Trophoblast cell (in vitro differentiated cells and primary cell): ENCODE data around the gene ANKRD52.
A peak's percentile ranks its signal among the peaks of the same experiment; 100 is the strongest.

Source experiments
- DNase-seq, 2 donors: peaks; one replicate each; pipeline ENCODE4 v3.0.0-alpha.2; 2016
- H2AFZ ChIP-seq: 2 replicates; pipeline ENCODE4 v1.6.1; 2013; ENCODE audit warnings: low read length, moderate library complexity, mild to moderate bottlenecking; ENCODE audit not compliant: insufficient read depth, poor library complexity
- H2AK5ac ChIP-seq: 2 replicates; pipeline ENCODE4 v1.6.1; 2013; ENCODE audit warnings: mild to moderate bottlenecking, low read length
- H2BK120ac ChIP-seq: 2 replicates; pipeline ENCODE4 v1.6.1; 2013; ENCODE audit warnings: low read length, mild to moderate bottlenecking, moderate library complexity; ENCODE audit not compliant: insufficient read depth, poor library complexity
- H2BK12ac ChIP-seq: 2 replicates; pipeline ENCODE4 v1.6.1; 2013; ENCODE audit warnings: mild to moderate bottlenecking, low read length, moderate library complexity
- H2BK5ac ChIP-seq: 2 replicates; pipeline ENCODE4 v1.6.1; 2013; ENCODE audit warnings: low read length, low read depth, moderate library complexity, mild to moderate bottlenecking; ENCODE audit not compliant: poor library complexity
- H3K14ac ChIP-seq: 2 replicates; pipeline ENCODE4 v1.6.1; 2013; ENCODE audit warnings: mild to moderate bottlenecking, low read length
- H3K18ac ChIP-seq: 2 replicates; pipeline ENCODE4 v1.6.1; 2013; ENCODE audit warnings: mild to moderate bottlenecking, low read length
- H3K23ac ChIP-seq: 2 replicates; pipeline ENCODE4 v1.6.1; 2013; ENCODE audit warnings: low read length
- H3K27ac ChIP-seq: 2 replicates; pipeline ENCODE4 v1.5.1; 2013; ENCODE audit warnings: low read depth, mild to moderate bottlenecking, inconsistent platforms, low read length, moderate library complexity
- H3K27me3 ChIP-seq: 2 replicates; pipeline ENCODE4 v1.6.1; 2013; ENCODE audit warnings: inconsistent platforms, mild to moderate bottlenecking, low read length, moderate library complexity; ENCODE audit not compliant: insufficient read depth
- H3K36me3 ChIP-seq, 2 experiments: 1 replicate in 1 of 2; 2 replicates in 1 of 2; pipeline ENCODE4 v1.6.1; 2013; ENCODE audit warnings: low read length in 2 of 2, mild to moderate bottlenecking in 2 of 2, moderate library complexity in 1 of 2; ENCODE audit not compliant: insufficient read depth in 2 of 2, control insufficient read depth in 1 of 2
- H3K4ac ChIP-seq: 2 replicates; pipeline ENCODE4 v1.6.1; 2013; ENCODE audit warnings: low read depth, mild to moderate bottlenecking, low read length, moderate library complexity
- H3K4me1 ChIP-seq, 2 experiments: 1 replicate in 1 of 2; 2 replicates in 1 of 2; pipeline ENCODE4 v1.6.1; 2013; ENCODE audit warnings: low read length in 2 of 2, mild to moderate bottlenecking in 2 of 2, moderate library complexity in 1 of 2; ENCODE audit not compliant: insufficient read depth in 2 of 2, control insufficient read depth in 1 of 2
- H3K4me2 ChIP-seq: 2 replicates; pipeline ENCODE4 v1.6.1; 2013; ENCODE audit warnings: inconsistent platforms, mild to moderate bottlenecking, low read length, moderate library complexity
- H3K4me3 ChIP-seq: 2 replicates; pipeline ENCODE4 v1.5.1; 2013; ENCODE audit warnings: mild to moderate bottlenecking, low read depth, low read length, inconsistent platforms
- H3K79me1 ChIP-seq: one replicate; pipeline ENCODE4 v1.6.1; 2013; ENCODE audit warnings: low read length
- H3K79me2 ChIP-seq: 2 replicates; pipeline ENCODE4 v1.6.1; 2013; ENCODE audit warnings: low read length, mild to moderate bottlenecking; ENCODE audit not compliant: control insufficient read depth, insufficient read depth, poor library complexity
- H3K9ac ChIP-seq: 2 replicates; pipeline ENCODE4 v1.6.1; 2013; ENCODE audit warnings: mild to moderate bottlenecking, low read length
- H3K9me3 ChIP-seq: 2 replicates; pipeline ENCODE4 v1.6.1; 2013; ENCODE audit warnings: low read depth, mild to moderate bottlenecking, control low read depth, inconsistent platforms, low read length; ENCODE audit not compliant: insufficient read depth
- H4K12ac ChIP-seq: 2 replicates; pipeline ENCODE4 v1.6.1; 2013; ENCODE audit warnings: low read depth, mild to moderate bottlenecking, low read length, moderate library complexity
- H4K8ac ChIP-seq: 2 replicates; pipeline ENCODE4 v1.6.1; 2013; ENCODE audit warnings: low read depth, mild to moderate bottlenecking, low read length, moderate library complexity
- H4K91ac ChIP-seq: one replicate; pipeline ENCODE4 v1.6.1; 2013; ENCODE audit warnings: low read depth, mild to moderate bottlenecking, low read length, moderate library complexity
- WGBS: extraction: QIAGEN DNeasy Blood & Tissue Kit; methylation state at CpG from one replicate; pipeline ENCODE4 v1.1.7; 2013; ENCODE audit warnings: missing lambda C conversion rate; ENCODE audit not compliant: insufficient read length, insufficient coverage; ENCODE audit errors: extremely low coverage; 5-methylcytosine and 5-hydroxymethylcytosine counted together

ANKRD52 gene

DNA sequence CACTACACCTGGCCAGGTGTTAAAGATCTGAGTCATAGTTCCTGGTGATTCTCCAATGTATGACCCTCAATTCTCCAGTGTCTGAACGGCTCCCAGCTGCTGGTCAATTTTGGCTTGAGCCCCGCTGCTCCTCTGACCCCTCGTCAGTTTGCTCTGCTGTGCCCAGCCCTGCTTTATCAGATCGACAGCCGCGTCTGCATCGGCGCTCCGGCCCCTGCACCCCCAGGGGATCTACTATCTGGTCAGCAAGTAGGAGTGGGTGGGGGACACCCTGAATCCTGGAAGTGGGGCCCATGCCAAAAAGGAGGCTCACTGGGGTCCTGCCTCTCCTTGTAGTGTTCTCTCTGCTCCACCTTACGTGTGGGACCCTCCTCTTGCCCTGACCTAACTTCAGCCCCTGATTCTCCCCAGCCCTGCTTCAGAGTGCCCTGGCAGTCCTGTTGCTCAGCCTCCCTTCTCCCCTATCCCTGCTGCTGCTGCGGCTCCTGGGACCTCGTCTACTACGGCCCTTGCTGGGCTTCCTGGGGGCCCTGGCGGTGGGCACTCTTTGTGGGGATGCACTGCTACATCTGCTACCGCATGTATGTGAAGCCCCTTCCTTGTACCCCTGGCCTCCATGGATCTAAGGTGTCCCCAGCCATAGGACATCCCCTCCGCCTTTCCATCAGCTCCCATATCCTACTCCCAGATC, 23.3 kb downstream of the ANKRD52 start:
- no peak overlapping the region for H3K9ac ChIP-seq
- H3K18ac ChIP-seq: no peak overlapping the region
- H2BK5ac ChIP-seq: no peak overlapping the region
- H2AK5ac ChIP-seq: no peak overlapping the region
- H3K23ac ChIP-seq: no peak overlapping the region
- DNase-seq: peak; percentile 3 to 8
- no peak overlapping the region for H3K27ac ChIP-seq
- peaks cover 32% of the 10 kb centered on the region in 2 experiments for H3K36me3 ChIP-seq
- H3K4me1 ChIP-seq: no peaks in the 10 kb centered on the region
- no peak overlapping the region for H4K8ac ChIP-seq
- no peak overlapping the region for H3K4ac ChIP-seq
- H2AFZ ChIP-seq: no peak overlapping the region
- no peaks in the 10 kb centered on the region for H3K27me3 ChIP-seq
- H3K14ac ChIP-seq: no peak overlapping the region
- no peak overlapping the region for H4K12ac ChIP-seq
- H3K79me1 ChIP-seq: no peaks in the 10 kb centered on the region
- H3K4me3 ChIP-seq: no peak overlapping the region
- H3K9me3 ChIP-seq: no peaks in the 10 kb centered on the region
- no peaks in the 10 kb centered on the region for H3K79me2 ChIP-seq
- no peak overlapping the region for H2BK120ac ChIP-seq
- no peak overlapping the region for H3K4me2 ChIP-seq
- H4K91ac ChIP-seq: no peak overlapping the region
- H2BK12ac ChIP-seq: no peak overlapping the region
- no CpG with 5 or more reads among the region's 16 CpGs for WGBS

GRCh38 chr12:56231184-56231582, 27.0 kb downstream of the ANKRD52 start:
- no peak overlapping the region for H3K18ac ChIP-seq
- H3K23ac ChIP-seq: no peak overlapping the region
- H2BK12ac ChIP-seq: no peak overlapping the region
- DNase-seq: no peak
- no peak overlapping the region for H2BK120ac ChIP-seq
- no peak overlapping the region for H4K91ac ChIP-seq
- no peaks in the 10 kb centered on the region for H3K79me2 ChIP-seq
- no peak overlapping the region for H3K9ac ChIP-seq
- no CpG with 5 or more reads among the region's 11 CpGs for WGBS
- H3K4ac ChIP-seq: no peak overlapping the region
- H2BK5ac ChIP-seq: no peak overlapping the region
- H3K27ac ChIP-seq: no peak overlapping the region
- no peak overlapping the region for H3K4me2 ChIP-seq
- H3K27me3 ChIP-seq: no peaks in the 10 kb centered on the region
- no peaks in the 10 kb centered on the region for H3K9me3 ChIP-seq
- no peaks in the 10 kb centered on the region for H3K79me1 ChIP-seq
- H2AFZ ChIP-seq: no peak overlapping the region
- no peak overlapping the region for H3K14ac ChIP-seq
- peaks cover 3% of the 10 kb centered on the region in 2 experiments for H3K36me3 ChIP-seq
- H3K4me3 ChIP-seq: no peak overlapping the region
- no peak overlapping the region for H4K8ac ChIP-seq
- H4K12ac ChIP-seq: no peak overlapping the region
- no peaks in the 10 kb centered on the region for H3K4me1 ChIP-seq
- no peak overlapping the region for H2AK5ac ChIP-seq

DNA sequence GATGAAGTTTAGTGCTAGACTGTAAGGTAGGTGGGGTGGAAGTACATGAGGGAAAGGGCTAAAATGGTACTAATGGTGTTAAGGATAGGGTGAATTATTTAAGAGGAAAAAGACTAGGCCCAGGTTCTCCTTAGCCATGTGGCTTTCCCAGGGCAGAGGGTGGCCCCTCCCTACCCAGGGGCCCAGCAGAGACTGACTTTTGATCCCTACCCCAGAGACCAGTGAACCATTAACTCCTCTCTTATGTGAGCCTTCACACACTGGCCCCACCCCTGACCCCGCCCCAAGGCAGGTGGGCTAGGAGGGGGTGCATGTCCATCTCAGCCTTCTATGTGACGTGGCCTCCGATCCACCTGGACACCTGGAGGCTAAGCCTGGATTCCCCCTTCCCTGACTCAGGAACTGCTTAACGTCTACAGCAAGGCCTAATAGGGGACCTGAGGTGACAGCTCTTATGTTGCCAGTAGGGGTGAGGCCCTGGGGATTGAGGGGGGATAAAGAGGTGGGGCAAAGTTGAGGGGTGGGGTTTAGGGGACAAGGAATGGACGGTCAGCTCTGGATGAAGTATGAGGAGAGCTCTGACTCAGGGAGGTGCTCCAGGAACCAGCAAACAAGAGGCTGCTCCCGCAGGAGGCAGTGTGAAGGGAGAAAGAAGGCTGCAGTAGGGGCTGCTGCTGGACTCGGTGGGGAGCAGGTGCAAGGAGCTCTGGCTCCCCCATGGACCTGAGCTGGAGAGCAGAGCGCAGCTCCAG, 27.6 kb downstream of the ANKRD52 start:
- Histone ChIP-seq H2AFZ (no peak overlapping the region), H3K4me2 (no peak overlapping the region), H2BK5ac (no peak overlapping the region), H3K36me3 (peaks cover 0 to 2% of the 10 kb centered on the region in 2 experiments), H3K9ac (no peak overlapping the region), H3K4ac (no peak overlapping the region), H4K91ac (no peak overlapping the region), H3K79me1 (no peaks in the 10 kb centered on the region), H3K27ac (no peak overlapping the region), H2AK5ac (no peak overlapping the region), H3K4me3 (no peak overlapping the region), H3K14ac (no peak overlapping the region), H3K18ac (no peak overlapping the region), H4K12ac (no peak overlapping the region), H2BK120ac (no peak overlapping the region), H3K23ac (no peak overlapping the region), H3K27me3 (no peaks in the 10 kb centered on the region), H3K4me1 (no peaks in the 10 kb centered on the region), H4K8ac (no peak overlapping the region), H3K9me3 (no peaks in the 10 kb centered on the region), H2BK12ac (no peak overlapping the region), H3K79me2 (no peaks in the 10 kb centered on the region)
- DNase-seq: no peak
- no CpG with 5 or more reads among the region's 8 CpGs for WGBS

DNA sequence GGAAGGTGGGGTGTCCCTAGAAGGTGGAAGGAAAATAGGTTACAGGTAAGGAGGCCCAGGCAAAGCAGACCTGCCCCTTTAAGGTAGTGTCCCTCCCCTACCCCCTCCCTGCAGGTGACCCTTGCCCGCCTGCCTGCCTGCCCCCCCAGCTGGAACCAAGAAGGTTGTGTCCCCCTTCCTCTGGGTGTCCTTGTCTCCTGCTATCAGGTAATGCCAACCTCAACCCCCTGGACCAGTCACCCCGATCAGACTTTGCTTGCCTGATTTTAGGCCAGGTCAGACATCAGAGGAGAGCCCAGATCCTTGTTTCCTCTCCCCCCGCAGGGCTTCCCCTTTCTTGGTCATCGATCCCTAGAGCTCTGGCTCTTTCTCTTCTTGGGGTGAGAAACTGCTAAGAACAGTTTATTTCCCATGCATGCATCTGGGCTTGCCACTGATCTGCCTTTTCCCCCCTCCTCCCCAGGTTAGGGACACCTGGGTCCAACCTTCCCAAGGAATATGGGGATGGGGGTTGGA, 28.2 kb downstream of the ANKRD52 start, which contains the start of gene SLC39A5:
Gene SLC39A5, plus strand, starts transcription at position 136 of the 516 bp plus-strand sequence. CDS start 1,224 bp downstream, outside the sequence.
- H3K4me3 ChIP-seq: no peak within 1 kb of the TSS
- H3K4me2 ChIP-seq: no peak within 1 kb of the TSS

More for the DNA sequence above, 28.2 kb downstream of the ANKRD52 start, which contains the start of gene SLC39A5:
- H2BK12ac ChIP-seq: no peak within 1 kb of the TSS
- H3K36me3 ChIP-seq: peaks cover 0 to 2% of the 10 kb centered on the region in 2 experiments
- no peak within 1 kb of the TSS for H4K8ac ChIP-seq
- H2BK120ac ChIP-seq: no peak within 1 kb of the TSS
- H2AFZ ChIP-seq: no peak within 1 kb of the TSS
- H3K4me1 ChIP-seq: no peaks in the 10 kb centered on the region
- H3K23ac ChIP-seq: no peak within 1 kb of the TSS
- no peaks in the 10 kb centered on the region for H3K9me3 ChIP-seq
- no peaks in the 10 kb centered on the region for H3K79me1 ChIP-seq
- H3K18ac ChIP-seq: no peak within 1 kb of the TSS
- no peak within 1 kb of the TSS for H2AK5ac ChIP-seq
- WGBS: no CpG with 5 or more reads among the region's 4 CpGs
- H3K79me2 ChIP-seq: no peaks in the 10 kb centered on the region
- no peak within 1 kb of the TSS for H4K91ac ChIP-seq
- H3K9ac ChIP-seq: no peak within 1 kb of the TSS
- H3K27ac ChIP-seq: no peak within 1 kb of the TSS
- no peak within 1 kb of the TSS for H4K12ac ChIP-seq
- no peak for DNase-seq
- H2BK5ac ChIP-seq: no peak within 1 kb of the TSS
- H3K27me3 ChIP-seq: no peaks in the 10 kb centered on the region
- H3K4ac ChIP-seq: no peak within 1 kb of the TSS
- no peak within 1 kb of the TSS for H3K14ac ChIP-seq
